H1 (cell line): ENCODE results near the gene DYNLRB1. TPM values are rescaled to one million over a fixed set of nuclear protein-coding genes. Genes with fewer than 3 reads are reported as not detected.

Source experiments
- CTCF ChIA-PET: fragments of 300-600 bp; sonication (Branson Sonifier 250); formaldehyde crosslinking; loops from one replicate; lab custom pipeline; 2021; ENCODE audit not compliant: partially characterized antibody; lab: Charles Lee
- POLR2A ChIA-PET: fragments of 300-600 bp; sonication (Branson Sonifier 250); formaldehyde crosslinking; loops from one replicate; lab custom pipeline; 2021; ENCODE audit warnings: inconsistent platforms; ENCODE audit not compliant: partially characterized antibody; lab: Charles Lee
- DNase-seq, 2 experiments: peaks; one replicate each; pipeline versions ENCODE4 v3.0.0 to v3.0.0-alpha.2; 2010 to 2022; ENCODE audit warnings: low spot score in 2 of 2, low read depth in 1 of 2, mixed read lengths in 1 of 2
- FAIRE-seq: peaks from 2 replicates; lab custom pipeline; 2011; peaks lifted over from hg19 to GRCh38; lab: Jason Lieb, UNC
- H2AFZ ChIP-seq: 2 replicates; pipeline ENCODE4 v1.8.1; 2012; ENCODE audit warnings: low read length, inconsistent platforms
- H2AK5ac ChIP-seq: 2 replicates; pipeline ENCODE4 v1.6.1; 2013; ENCODE audit warnings: low read depth, low read length
- H2BK120ac ChIP-seq: replicated peaks from 2 replicates; pipeline ENCODE3; 2013; ENCODE audit warnings: low read depth, low read length, inconsistent platforms
- H2BK12ac ChIP-seq: 2 replicates; pipeline ENCODE4 v1.6.1; 2013; ENCODE audit warnings: low read depth, low read length
- H2BK15ac ChIP-seq: 2 replicates; pipeline ENCODE4 v1.6.1; 2013; ENCODE audit warnings: low read length
- H2BK20ac ChIP-seq: 2 replicates; pipeline ENCODE4 v1.6.1; 2013; ENCODE audit warnings: low read length
- H2BK5ac ChIP-seq: 2 replicates; pipeline ENCODE4 v1.6.1; 2013; ENCODE audit warnings: low read depth, low read length
- H3K14ac ChIP-seq: 2 replicates; pipeline ENCODE4 v1.6.1; 2013; ENCODE audit warnings: inconsistent platforms; ENCODE audit not compliant: insufficient read length
- H3K18ac ChIP-seq: 2 replicates; pipeline ENCODE4 v1.6.1; 2013; ENCODE audit warnings: low read length; ENCODE audit errors: extremely low read depth
- H3K23ac ChIP-seq: 2 replicates; pipeline ENCODE4 v1.6.1; 2013; ENCODE audit warnings: inconsistent platforms; ENCODE audit not compliant: insufficient read length
- H3K23me2 ChIP-seq: 2 replicates; pipeline ENCODE4 v1.6.1; 2013; ENCODE audit warnings: low read depth, low read length
- H3K27ac ChIP-seq: 2 replicates; pipeline ENCODE4 v1.6.1; 2011; ENCODE audit warnings: low read depth, low read length, inconsistent platforms
- H3K27me3 ChIP-seq, 4 experiments: replicated peaks in 1 of 4; 1 replicate in 1 of 4; 2 replicates in 3 of 4; pipeline versions ENCODE4 v1.6.1 to v1.8.1; 2011 to 2013; ENCODE audit warnings: low read length in 3 of 4, mild to moderate bottlenecking in 3 of 4, inconsistent platforms in 2 of 4, mixed read lengths in 2 of 4, moderate library complexity in 1 of 4; ENCODE audit not compliant: control insufficient read depth in 3 of 4, insufficient read depth in 3 of 4; ENCODE audit errors: extremely low read depth in 1 of 4
- H3K36me3 ChIP-seq, 4 experiments: 2 replicates each; pipeline versions ENCODE4 v1.6.1 to v1.8.1; 2011 to 2013; ENCODE audit warnings: mild to moderate bottlenecking in 4 of 4, low read length in 3 of 4, moderate library complexity in 2 of 4, control low read depth in 1 of 4, inconsistent platforms in 1 of 4; ENCODE audit not compliant: insufficient read depth in 4 of 4, control insufficient read depth in 2 of 4
- H3K4ac ChIP-seq: replicated peaks from 2 replicates; pipeline ENCODE3; 2013; ENCODE audit warnings: low read length, low read depth, mixed read lengths, inconsistent platforms; ENCODE audit not compliant: insufficient read length
- H3K4me1 ChIP-seq, 4 experiments: replicated peaks in 1 of 4; 1 replicate in 1 of 4; 2 replicates in 3 of 4; pipeline versions ENCODE4 v1.6.1 to v1.8.1; 2011 to 2013; ENCODE audit warnings: low read length in 3 of 4, inconsistent platforms in 2 of 4, mixed read lengths in 1 of 4; ENCODE audit not compliant: insufficient read depth in 4 of 4, control insufficient read depth in 3 of 4
- H3K4me2 ChIP-seq, 2 experiments: 2 replicates each; pipeline versions ENCODE4 v1.6.1 to v1.8.1; 2011 to 2013; ENCODE audit warnings: low read depth in 2 of 2, low read length in 2 of 2, control low read depth in 1 of 2, inconsistent platforms in 1 of 2, mild to moderate bottlenecking in 1 of 2; ENCODE audit not compliant: insufficient read depth in 1 of 2
- H3K4me3 ChIP-seq, 4 experiments: fragments of 200-600, 300-600 bp in 1 of 4; sonication (generic), shearing (Covaris generic), sonication (Bioruptor Twin) in 1 of 4; 2 replicates each; pipeline versions ENCODE4 v1.5.1 to v1.8.1; 2011 to 2016; ENCODE audit warnings: low read length in 4 of 4, low read depth in 3 of 4, control low read depth in 2 of 4, inconsistent platforms in 2 of 4, mild to moderate bottlenecking in 2 of 4, mixed read lengths in 1 of 4, moderate library complexity in 1 of 4; ENCODE audit not compliant: insufficient read depth in 2 of 4; ENCODE audit errors: extremely low read depth in 1 of 4
- H3K56ac ChIP-seq: replicated peaks from 2 replicates; pipeline ENCODE3; 2013; ENCODE audit warnings: low read depth, mild to moderate bottlenecking, mixed read lengths, low read length, inconsistent platforms; ENCODE audit not compliant: insufficient read length
- H3K79me1 ChIP-seq: 2 replicates; pipeline ENCODE4 v1.6.1; 2013; ENCODE audit warnings: low read depth, low read length, control low read depth
- H3K79me2 ChIP-seq, 2 experiments: 2 replicates each; pipeline versions ENCODE4 v1.6.1 to v1.8.1; 2012 to 2013; ENCODE audit warnings: low read length in 2 of 2, mild to moderate bottlenecking in 2 of 2, inconsistent platforms in 1 of 2; ENCODE audit not compliant: insufficient read depth in 2 of 2, control insufficient read depth in 1 of 2
- H3K9ac ChIP-seq, 4 experiments: replicated peaks in 1 of 4; 1 replicate in 1 of 4; 2 replicates in 3 of 4; pipeline versions ENCODE4 v1.6.1 to v1.8.1; 2011 to 2013; ENCODE audit warnings: low read depth in 3 of 4, low read length in 3 of 4, control low read depth in 2 of 4, mild to moderate bottlenecking in 2 of 4, moderate library complexity in 2 of 4, inconsistent platforms in 1 of 4; ENCODE audit errors: extremely low read depth in 1 of 4
- H3K9me3 ChIP-seq, 2 experiments: 2 replicates each; pipeline versions ENCODE4 v1.6.1 to v1.8.1; 2012 to 2013; ENCODE audit warnings: mild to moderate bottlenecking in 2 of 2, moderate library complexity in 2 of 2, control low read depth in 1 of 2, inconsistent platforms in 1 of 2, low read depth in 1 of 2, low read length in 1 of 2, mixed read lengths in 1 of 2; ENCODE audit not compliant: insufficient read depth in 2 of 2
- H4K20me1 ChIP-seq, 2 experiments: replicated peaks in 1 of 2; 2 replicates each; pipeline versions ENCODE3 to v1.8.1; 2011 to 2013; ENCODE audit warnings: inconsistent platforms in 2 of 2, low read length in 2 of 2, mild to moderate bottlenecking in 1 of 2; ENCODE audit not compliant: insufficient read depth in 2 of 2, control insufficient read depth in 1 of 2
- H4K5ac ChIP-seq: 2 replicates; pipeline ENCODE4 v1.6.1; 2013; ENCODE audit warnings: low read length, low read depth, mixed read lengths, inconsistent platforms; ENCODE audit not compliant: insufficient read length
- H4K8ac ChIP-seq: 2 replicates; pipeline ENCODE4 v1.8.0; 2013; ENCODE audit warnings: mild to moderate bottlenecking, moderate library complexity, low read length, inconsistent platforms; ENCODE audit not compliant: insufficient read depth; ENCODE audit errors: extremely low read depth
- H4K91ac ChIP-seq: replicated peaks from 2 replicates; pipeline ENCODE3; 2013; ENCODE audit warnings: low read length, mixed read lengths, inconsistent platforms; ENCODE audit not compliant: insufficient read length
- BCL11A ChIP-seq, 2 experiments: IDR thresholded peaks; one replicate each; pipeline ENCODE4 v1.6.1; 2011; ENCODE audit warnings: low read depth in 2 of 2, low read length in 2 of 2, mild to moderate bottlenecking in 2 of 2
- CEBPB ChIP-seq: IDR thresholded peaks from 2 replicates; pipeline ENCODE4 v1.6.1; 2012; ENCODE audit warnings: low read depth, low read length
- EP300 ChIP-seq, 2 experiments: IDR thresholded peaks; 1 replicate in 1 of 2; 2 replicates in 1 of 2; pipeline ENCODE4 v1.6.1; 2011 to 2012; ENCODE audit warnings: low read depth in 2 of 2, low read length in 2 of 2, mild to moderate bottlenecking in 2 of 2, borderline replicate concordance in 1 of 2, inconsistent platforms in 1 of 2, moderate library complexity in 1 of 2
- EZH2 ChIP-seq: fragments of 200-600 bp; sonication (generic); IDR thresholded peaks from 2 replicates; pipeline ENCODE4 v1.7.1; 2012; ENCODE audit warnings: low read depth, mild to moderate bottlenecking, moderate library complexity, low read length, inconsistent platforms; ENCODE audit not compliant: severe bottlenecking
- FOSL1 ChIP-seq: IDR thresholded peaks from 2 replicates; pipeline ENCODE4 v1.6.1; 2011; ENCODE audit warnings: mild to moderate bottlenecking, low read depth, low read length, moderate library complexity; ENCODE audit not compliant: insufficient read depth
- GABPA ChIP-seq: IDR thresholded peaks from 2 replicates; pipeline ENCODE4 v1.6.1; 2011; ENCODE audit warnings: mild to moderate bottlenecking, low read length, moderate library complexity, borderline replicate concordance; ENCODE audit not compliant: insufficient read depth
- HDAC6 ChIP-seq: IDR thresholded peaks from one replicate; pipeline ENCODE4 v1.7.1; 2012; ENCODE audit warnings: low read depth, mild to moderate bottlenecking, inconsistent platforms, low read length, moderate library complexity
- NRF1 ChIP-seq: IDR thresholded peaks from 2 replicates; pipeline ENCODE4 v1.6.1; 2011; ENCODE audit warnings: mild to moderate bottlenecking, low read depth, low read length, improper control_type of control experiment
- POLR2A ChIP-seq, 2 experiments: IDR thresholded peaks; 1 replicate in 1 of 2; 2 replicates in 1 of 2; pipeline ENCODE4 v1.6.1; 2011; ENCODE audit warnings: low read depth in 2 of 2, low read length in 2 of 2, mild to moderate bottlenecking in 2 of 2; ENCODE audit errors: control extremely low read depth in 1 of 2
- POU5F1 ChIP-seq: IDR thresholded peaks from 2 replicates; pipeline ENCODE4 v1.6.1; 2011; ENCODE audit warnings: low read depth, mild to moderate bottlenecking, low read length, moderate library complexity
- RFX5 ChIP-seq: IDR thresholded peaks from 2 replicates; pipeline ENCODE4 v1.6.1; 2011; ENCODE audit warnings: low read depth, low read length, improper control_type of control experiment, borderline replicate concordance
- RXRA ChIP-seq: IDR thresholded peaks from 2 replicates; pipeline ENCODE4 v1.6.1; 2011; ENCODE audit warnings: low read depth, mild to moderate bottlenecking, low read length, moderate library complexity; ENCODE audit not compliant: insufficient read depth
- SAP30 ChIP-seq: fragments of 300-600 bp; sonication (generic); IDR thresholded peaks from 2 replicates; pipeline ENCODE4 v1.7.1; 2012; ENCODE audit warnings: low read length, moderate library complexity, mild to moderate bottlenecking, inconsistent platforms; ENCODE audit not compliant: insufficient read depth, insufficient replicate concordance
- SIX5 ChIP-seq: IDR thresholded peaks from 2 replicates; pipeline ENCODE4 v1.6.1; 2011; ENCODE audit warnings: mild to moderate bottlenecking, low read depth, low read length
- TEAD4 ChIP-seq: IDR thresholded peaks from 2 replicates; pipeline ENCODE4 v1.6.1; 2012; ENCODE audit warnings: low read depth, low read length, inconsistent platforms, mixed read lengths
- WGBS, 2 experiments: shearing (Covaris generic) in 1 of 2; methylation state at CpG; one replicate each; pipeline versions ENCODE4 v1.1.6 to v1.1.7; 2013 to 2015; ENCODE audit warnings: low lambda C conversion rate in 2 of 2, mixed read lengths in 2 of 2, inconsistent platforms in 1 of 2, low coverage in 1 of 2, missing lambda C conversion rate in 1 of 2; ENCODE audit not compliant: insufficient replicate concordance in 2 of 2, insufficient coverage in 1 of 2, insufficient read length in 1 of 2; ENCODE audit errors: extremely low coverage in 1 of 2, missing lambda C conversion rate in 1 of 2; 5-methylcytosine and 5-hydroxymethylcytosine counted together
- polyA plus RNA-seq, 7 experiments: library from polyadenylated mRNA; depleted of rRNA in 3 of 7; stranded (reverse) in 5 of 7; unstranded in 2 of 7; fragments of >200 nt in 5 of 7; fragments of 200-250 nt in 2 of 7; gene quantifications; 1 replicate in 5 of 7; 2 replicates in 1 of 7; 4 replicates in 1 of 7; pipeline versions ENCODE4 v1.2.1 to v1.2.3, GENCODE V29; 2011 to 2013; ENCODE audit warnings: missing spikeins in 2 of 7, mixed read lengths in 2 of 7
- total RNA-seq: library from RNA; stranded (reverse); fragmentation: NEBNext Ultra II Directional; extraction: Animal tissue kit (Norgen Biotek cat#: 25700); gene quantifications from 2 replicates; pipeline ENCODE4 v1.2.1, GENCODE V29; 2021

The DYNLRB1 gene
- total and polyA plus RNA-seq, 2 of the 8 experiments (the other 6 are each of a cell fraction or from before 2014, with no cell fraction given), result 109 to 214 TPM

- no peaks in the 10 kb centered on the region for H4K20me1 ChIP-seq
- H3K4me2 ChIP-seq, result no peak overlapping the region
- ChIA-PET POLR2A (no interaction called here), CTCF (interaction anchor here (0.7 to 1.6 kb wide), 2 partner anchors 14 to 15 kb away, joined by 3 to 5 read pairs; no protein-coding TSS in a partner anchor)
- H4K91ac ChIP-seq, result no peak overlapping the region
- no peak overlapping the region for H3K4me3 ChIP-seq
- H3K18ac ChIP-seq, result no peak overlapping the region
- H2BK20ac ChIP-seq, result no peak overlapping the region
- no peaks in the 10 kb centered on the region for H3K27me3 ChIP-seq
- H3K9me3 ChIP-seq, result no peaks in the 10 kb centered on the region
- H3K4ac ChIP-seq, result no peak overlapping the region
- H4K5ac ChIP-seq, result no peak overlapping the region
- no peak overlapping the region for H3K27ac ChIP-seq
- no peak overlapping the region for H2BK120ac ChIP-seq
- H2BK15ac ChIP-seq, result no peak overlapping the region
- no peak overlapping the region for H2AK5ac ChIP-seq
- no peak overlapping the region for H2AFZ ChIP-seq
- no peak for DNase-seq
- H4K8ac ChIP-seq, result no peak overlapping the region
- no peak for FAIRE-seq
- H3K14ac ChIP-seq, result no peak overlapping the region
- no peak overlapping the region for H2BK12ac ChIP-seq
- no peaks in the 10 kb centered on the region for H3K79me1 ChIP-seq
- no peaks in the 10 kb centered on the region for H3K23me2 ChIP-seq
- no peaks in the 10 kb centered on the region for H3K79me2 ChIP-seq
- H3K36me3 ChIP-seq, result peaks cover 0 to 3% (median 1%) of the 10 kb centered on the region in 4 experiments; a peak in 1 of 8 replicates
- no peak overlapping the region; a peak in 1 of 7 replicates for H3K9ac ChIP-seq
- 83% methylated on average over 4 of the region's 4 CpGs; no CpG with 5 or more reads in 1 of the 2 experiments for WGBS, 2 experiments
- H3K56ac ChIP-seq, result no peak overlapping the region
- H2BK5ac ChIP-seq, result no peak overlapping the region
- H3K4me1 ChIP-seq, result no peaks in the 10 kb centered on the region
- H3K23ac ChIP-seq, result no peak overlapping the region
- TF ChIP-seq CEBPB, result no peak
- TF ChIP-seq FOSL1, result no peak
- TF ChIP-seq RFX5, result no peak
- no peak for TF ChIP-seq SIX5
- TF ChIP-seq SAP30, result no peak
- TF ChIP-seq GABPA, result no peak
- TF ChIP-seq BCL11A (IDR thresholded peaks at IDR 0.05; ENCODE audit: low read depth in 2 of 2, low read length in 2 of 2), result no peak
- no peak for TF ChIP-seq POU5F1
- TF ChIP-seq EZH2, result no peak
- TF ChIP-seq RXRA, result no peak
- TF ChIP-seq EP300 (IDR thresholded peaks at IDR 0.05; ENCODE audit: borderline replicate concordance in 1 of 2, low read depth in 2 of 2, low read length in 2 of 2), result no peak
- no peak for TF ChIP-seq NRF1
- TF ChIP-seq TEAD4, result no peak
- no peak for TF ChIP-seq POLR2A (IDR thresholded peaks at IDR 0.05; ENCODE audit: control extremely low read depth in 1 of 2, low read depth in 2 of 2, low read length in 2 of 2)
- TF ChIP-seq HDAC6, result no peak
These were observed 59.5 kb downstream of the DYNLRB1 start for GRCh38 chr20:34575756-34576155.
